Brain microvascular endothelial cell (primary cell): ENCODE measurements around the gene TRPC3.

Source experiments
- DNase-seq: peaks from one replicate; pipeline ENCODE4 v3.0.0-alpha.2; 2020
- H3K27ac ChIP-seq: fragments of 250-450 bp; sonication (Bioruptor Pico); 2 replicates; pipeline ENCODE4 v1.5.1; 2020; ENCODE audit warnings: mild to moderate bottlenecking, moderate library complexity
- H3K27me3 ChIP-seq: fragments of 250-450 bp; sonication (Bioruptor Pico); replicated peaks from 2 replicates; pipeline ENCODE4 v1.5.1; 2020; ENCODE audit warnings: mild to moderate bottlenecking
- H3K36me3 ChIP-seq: fragments of 250-450 bp; sonication (Bioruptor Pico); replicated peaks from 2 replicates; pipeline ENCODE4 v1.5.1; 2020; ENCODE audit warnings: mild to moderate bottlenecking
- H3K4me3 ChIP-seq: 2 replicates; pipeline ENCODE4 v1.5.1; 2011; ENCODE audit warnings: low read depth, mild to moderate bottlenecking, control low read depth, low read length, moderate library complexity
- in situ Hi-C: cut with HindIII; loops from 2 replicates; pipeline ENCODE4 v1.10.0; 2017; ENCODE audit warnings: low sequenced_read_pairs, low pct_ligation_motif_present
- TF ChIP-seq, protein P1 (sequence below): IDR thresholded peaks from 2 replicates; pipeline ENCODE4 v1.5.1; 2011; ENCODE audit warnings: low read depth, mild to moderate bottlenecking, moderate library complexity, low read length, control low read depth, inconsistent platforms; ENCODE audit errors: missing control alignments

Gene TRPC3

DNA sequence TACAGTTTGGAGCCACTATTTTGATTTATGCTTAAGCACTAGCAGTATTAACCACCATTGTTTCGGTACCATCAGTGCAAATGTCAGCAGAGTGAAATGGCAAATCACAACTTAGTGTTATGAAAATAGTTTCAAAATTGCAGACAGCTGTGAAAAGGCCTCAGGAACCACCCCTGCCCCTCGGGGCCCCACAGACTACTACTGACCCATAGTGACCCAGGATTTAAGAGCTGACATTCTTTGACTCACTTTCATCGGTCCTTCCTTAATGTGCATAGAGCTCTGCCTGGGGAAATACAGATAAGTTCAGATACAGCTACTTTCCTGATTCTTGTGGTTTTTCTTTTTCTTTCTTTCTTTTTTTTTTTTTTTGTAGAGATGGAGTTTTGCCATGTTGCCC is 78.3 kb downstream of the TRPC3 start:
- in situ Hi-C loops = no loop called here
- Histone ChIP-seq H3K27me3 (no peaks in the 10 kb centered on the region), H3K4me3 (no peak overlapping the region), H3K27ac (no peak overlapping the region), H3K36me3 (no peaks in the 10 kb centered on the region)
- no peak for DNase-seq
- TF ChIP-seq, protein P1, sequence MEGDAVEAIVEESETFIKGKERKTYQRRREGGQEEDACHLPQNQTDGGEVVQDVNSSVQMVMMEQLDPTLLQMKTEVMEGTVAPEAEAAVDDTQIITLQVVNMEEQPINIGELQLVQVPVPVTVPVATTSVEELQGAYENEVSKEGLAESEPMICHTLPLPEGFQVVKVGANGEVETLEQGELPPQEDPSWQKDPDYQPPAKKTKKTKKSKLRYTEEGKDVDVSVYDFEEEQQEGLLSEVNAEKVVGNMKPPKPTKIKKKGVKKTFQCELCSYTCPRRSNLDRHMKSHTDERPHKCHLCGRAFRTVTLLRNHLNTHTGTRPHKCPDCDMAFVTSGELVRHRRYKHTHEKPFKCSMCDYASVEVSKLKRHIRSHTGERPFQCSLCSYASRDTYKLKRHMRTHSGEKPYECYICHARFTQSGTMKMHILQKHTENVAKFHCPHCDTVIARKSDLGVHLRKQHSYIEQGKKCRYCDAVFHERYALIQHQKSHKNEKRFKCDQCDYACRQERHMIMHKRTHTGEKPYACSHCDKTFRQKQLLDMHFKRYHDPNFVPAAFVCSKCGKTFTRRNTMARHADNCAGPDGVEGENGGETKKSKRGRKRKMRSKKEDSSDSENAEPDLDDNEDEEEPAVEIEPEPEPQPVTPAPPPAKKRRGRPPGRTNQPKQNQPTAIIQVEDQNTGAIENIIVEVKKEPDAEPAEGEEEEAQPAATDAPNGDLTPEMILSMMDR = no peak

DNA sequence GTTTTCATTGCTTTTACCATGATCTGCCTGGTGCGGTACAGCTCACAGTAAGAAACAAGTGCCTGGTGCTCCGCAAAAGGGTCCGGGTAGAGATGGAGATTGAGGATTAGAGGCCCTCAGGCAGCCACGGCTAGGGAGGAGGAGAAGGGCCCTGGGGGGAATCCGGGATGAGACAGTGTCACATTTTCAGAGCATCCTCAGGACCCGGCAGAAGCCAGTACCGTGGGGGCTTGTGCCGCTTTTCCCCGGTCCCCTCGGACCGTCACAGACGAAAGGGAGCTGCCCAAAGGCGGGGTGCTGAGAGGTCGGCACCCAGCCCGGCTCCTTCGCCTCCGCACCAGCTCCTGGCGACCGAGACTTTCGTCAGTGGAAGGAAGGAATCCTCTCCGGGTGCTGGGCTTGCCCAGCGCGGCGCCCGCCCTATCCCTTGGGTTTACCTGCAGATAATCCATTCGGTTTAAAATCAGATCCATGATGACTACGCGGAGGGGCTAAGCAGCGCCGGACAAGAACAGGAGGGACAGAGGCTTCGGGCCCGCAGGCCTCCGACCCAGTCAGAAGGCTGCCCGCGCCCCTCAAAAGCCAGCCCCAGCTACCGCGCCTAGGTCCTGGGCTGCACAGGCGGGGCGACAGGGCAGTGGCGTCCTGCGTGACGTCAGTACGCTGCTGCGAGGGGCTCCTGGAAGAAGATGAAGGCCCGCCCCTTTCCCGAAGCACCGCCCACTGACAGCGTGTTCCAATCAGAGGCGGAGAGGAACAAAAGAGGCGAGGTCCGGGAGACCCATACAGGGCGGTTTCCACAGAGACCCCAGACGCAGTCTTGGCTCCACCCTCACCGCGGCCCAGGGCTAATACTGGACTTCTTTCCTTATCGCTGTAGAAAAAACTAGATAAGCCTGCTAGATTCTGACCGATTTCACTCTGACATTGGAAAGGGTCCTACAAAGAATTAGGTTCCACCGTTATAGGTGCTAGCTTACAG is 81.7 kb downstream of the TRPC3 start, which contains the start of gene BBS7:
Gene BBS7 (minus strand): TSS at position 634 of the 982 bp plus-strand sequence. CDS start 161 bp downstream, at position 473.
- Histone ChIP-seq H3K27ac (peak within 1 kb of the TSS; percentile 70), H3K27me3 (no peaks in the 10 kb centered on the region), H3K4me3 (peak within 1 kb of the TSS; percentile 89), H3K36me3 (peaks cover 4% of the 10 kb centered on the region)
- DNase-seq = peak; percentile 98
- TF ChIP-seq, protein P1 = no peak
- in situ Hi-C loops = no loop called here

DNA sequence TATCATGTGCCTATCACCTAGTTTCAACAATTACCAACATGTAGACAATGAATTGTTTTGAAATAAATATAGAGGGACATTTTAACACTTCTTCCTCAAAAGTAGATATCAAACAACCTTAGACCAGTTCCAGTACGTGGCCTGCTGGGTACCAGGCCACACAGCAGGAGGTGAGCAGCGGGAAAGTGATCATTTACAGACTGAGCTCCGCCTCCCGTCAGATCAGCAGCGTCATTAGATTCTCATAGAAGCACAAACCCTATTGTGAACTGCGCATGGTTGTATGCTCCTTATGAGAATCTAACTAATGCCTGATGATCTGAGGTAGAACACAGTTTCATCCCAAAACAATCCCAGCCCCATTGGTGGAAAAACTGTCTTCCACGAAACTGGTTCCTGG is 88.1 kb downstream of the TRPC3 start:
- Histone ChIP-seq H3K36me3 (peaks cover 18% of the 10 kb centered on the region), H3K27ac (no peak overlapping the region), H3K4me3 (no peak overlapping the region), H3K27me3 (no peaks in the 10 kb centered on the region)
- no peak for DNase-seq
- in situ Hi-C loops = no loop called here
- TF ChIP-seq, protein P1 = no peak

DNA sequence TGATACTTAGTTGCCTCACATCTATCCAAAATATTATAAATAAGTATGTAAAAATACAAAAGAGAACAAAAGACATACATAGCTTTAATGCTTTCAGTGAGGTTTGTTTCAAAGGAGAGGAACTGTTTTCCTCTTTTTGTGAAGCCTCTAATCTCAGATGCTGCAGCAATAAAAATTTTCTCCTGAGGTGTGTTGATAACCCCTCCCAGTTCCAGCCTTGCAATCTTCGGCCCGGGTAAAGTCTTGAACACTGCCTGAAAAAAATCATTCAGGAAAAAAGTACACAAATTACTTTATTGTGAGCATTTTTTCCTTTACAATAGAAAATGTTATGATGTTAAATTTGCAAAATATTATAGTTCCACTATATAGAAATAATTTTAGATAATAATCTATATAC is 90.4 kb downstream of the TRPC3 start:
- DNase-seq = no peak
- peaks cover 20% of the 10 kb centered on the region for H3K36me3 ChIP-seq
- H3K27me3 ChIP-seq = no peaks in the 10 kb centered on the region
- in situ Hi-C loops = no loop called here
- H3K27ac ChIP-seq = no peak overlapping the region
- TF ChIP-seq, protein P1 = no peak
- no peak overlapping the region for H3K4me3 ChIP-seq

DNA sequence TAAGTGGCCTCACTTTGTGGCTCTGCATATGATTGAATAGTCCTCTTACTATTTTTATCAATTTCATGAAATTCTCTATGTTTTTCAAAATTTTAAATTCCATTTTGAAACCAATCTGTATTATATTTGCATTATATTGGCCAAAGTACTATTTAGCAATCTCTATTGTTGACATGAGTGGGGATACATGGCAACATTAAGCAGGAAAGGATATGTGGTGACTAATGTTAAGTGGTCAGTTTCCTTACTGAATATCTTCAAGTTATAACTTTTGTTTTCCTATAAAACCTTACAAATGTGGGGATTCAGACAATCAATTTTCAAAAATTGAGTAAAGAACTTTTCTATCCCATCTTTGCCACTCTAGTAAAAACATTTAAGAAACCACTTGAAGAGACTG is 91.7 kb downstream of the TRPC3 start:
- H3K4me3 ChIP-seq = no peak overlapping the region
- no peaks in the 10 kb centered on the region for H3K27me3 ChIP-seq
- TF ChIP-seq, protein P1 = no peak
- peaks cover 18% of the 10 kb centered on the region for H3K36me3 ChIP-seq
- no peak overlapping the region for H3K27ac ChIP-seq
- DNase-seq = no peak
- in situ Hi-C loops = no loop called here
